Right kidney (tissue), 1 donor: ENCODE data around the gene CC2D2A.
A peak's percentile ranks its signal among the peaks of the same experiment; 100 is the strongest.

ENCODE experiments used
- DNase-seq: peaks from one replicate; pipeline ENCODE4 v3.0.0-alpha.2; 2016

CC2D2A gene

GRCh38 chr4:15458616-15459015 is 11.1 kb upstream of the CC2D2A start:
- DNase-seq: no peak

- DNase-seq: no peak
Measured at GRCh38 chr4:15459706-15460105, 10.0 kb upstream of the CC2D2A start.

GRCh38 chr4:15466596-15466995 is 3.1 kb upstream of the CC2D2A start:
- no peak for DNase-seq

- no peak for DNase-seq
Measured at GRCh38 chr4:15470128-15470475, 420 bp downstream of the CC2D2A start.

GRCh38 chr4:15476396-15476795 is 6.7 kb downstream of the CC2D2A start:
- no peak for DNase-seq

- no peak for DNase-seq
Measured at GRCh38 chr4:15478724-15479088, 9.0 kb downstream of the CC2D2A start.

- peak; percentile 99 for DNase-seq
Measured at GRCh38 chr4:15479089-15479912, 9.6 kb downstream of the CC2D2A start.

GRCh38 chr4:15479913-15480185 is 10.2 kb downstream of the CC2D2A start:
- DNase-seq: no peak

- no peak for DNase-seq
Measured at GRCh38 chr4:15481961-15482745, 12.5 kb downstream of the CC2D2A start.

- DNase-seq: no peak
Measured at GRCh38 chr4:15482842-15483241, 13.2 kb downstream of the CC2D2A start.

- DNase-seq: no peak
Measured at GRCh38 chr4:15488136-15488535, 18.5 kb downstream of the CC2D2A start.

- no peak for DNase-seq
Measured at GRCh38 chr4:15488658-15489470, 19.2 kb downstream of the CC2D2A start.

GRCh38 chr4:15489551-15489950 is 19.9 kb downstream of the CC2D2A start:
- no peak for DNase-seq

- DNase-seq: no peak
Measured at GRCh38 chr4:15493411-15493810, 23.7 kb downstream of the CC2D2A start.

GRCh38 chr4:15495621-15496020 is 25.9 kb downstream of the CC2D2A start:
- no peak for DNase-seq

GRCh38 chr4:15498356-15498755 is 28.7 kb downstream of the CC2D2A start:
- no peak for DNase-seq

GRCh38 chr4:15500701-15501100 is 31.0 kb downstream of the CC2D2A start:
- DNase-seq: no peak

GRCh38 chr4:15501941-15502340 is 32.3 kb downstream of the CC2D2A start:
- no peak for DNase-seq

GRCh38 chr4:15502384-15502783 is 32.7 kb downstream of the CC2D2A start:
- no peak for DNase-seq

GRCh38 chr4:15504041-15504440 is 34.4 kb downstream of the CC2D2A start:
- DNase-seq: no peak

GRCh38 chr4:15506464-15506863 is 36.8 kb downstream of the CC2D2A start:
- DNase-seq: no peak

- no peak for DNase-seq
Measured at GRCh38 chr4:15507679-15508078, 38.0 kb downstream of the CC2D2A start.

- DNase-seq: no peak
Measured at GRCh38 chr4:15510961-15511360, 41.3 kb downstream of the CC2D2A start.
